Thoracic aorta (tissue), 2 donors: ENCODE measurements around the gene TEX44. TPM values are rescaled to one million over a fixed set of nuclear protein-coding genes. Genes with fewer than 3 reads are reported as not detected.

ENCODE experiments used
- ATAC-seq: fragments of 150-250 bp; one replicate; pipeline ENCODE4 v1.8.0; 2017; ENCODE audit warnings: low read depth; ENCODE audit not compliant: insufficient number of reproducible peaks, low FRiP score
- DNase-seq: peaks from one replicate; pipeline ENCODE4 v3.0.0-alpha.2; 2020; ENCODE audit warnings: low spot score
- H3K27ac ChIP-seq, 2 donors: fragments of 200-600 bp; sonication (generic); 1 replicate in 1 of 2; 2 replicates in 1 of 2; pipeline ENCODE4 v1.5.1; 2016; ENCODE audit warnings: mild to moderate bottlenecking in 2 of 2, moderate library complexity in 2 of 2
- H3K27me3 ChIP-seq: fragments of 200-600 bp; sonication (generic); replicated peaks from 2 replicates; pipeline ENCODE4 v1.6.0; 2016; ENCODE audit warnings: mild to moderate bottlenecking; ENCODE audit not compliant: insufficient read depth
- H3K36me3 ChIP-seq: fragments of 200-600 bp; sonication (generic); one replicate; pipeline ENCODE4 v1.5.1; 2016
- H3K4me1 ChIP-seq, 2 donors: fragments of 200-600 bp; sonication (generic); 1 replicate in 1 of 2; 2 replicates in 1 of 2; pipeline versions ENCODE4 v1.5.1 to v1.6.0; 2016; ENCODE audit warnings: low read depth in 2 of 2, mild to moderate bottlenecking in 1 of 2; ENCODE audit not compliant: control insufficient read depth in 1 of 2
- H3K4me3 ChIP-seq: fragments of 200-600 bp; sonication (generic); 2 replicates; pipeline ENCODE4 v1.5.1; 2016; ENCODE audit warnings: mild to moderate bottlenecking
- H3K9me3 ChIP-seq: fragments of 200-600 bp; sonication (generic); 2 replicates; pipeline ENCODE4 v1.5.1; 2016
- CTCF ChIP-seq: fragments of 200-600 bp; sonication (generic); IDR thresholded peaks from one replicate; pipeline ENCODE4 v1.5.1; 2019; ENCODE audit warnings: antibody characterized with exemption
- total RNA-seq, 2 donors: library from RNA; depleted of rRNA; stranded (reverse); fragments of >200 nt; gene quantifications; one replicate each; pipeline versions ENCODE4 v1.1.0 to v1.2.3, GENCODE V29; 2016

The TEX44 gene
- total RNA-seq, 2 donors from 2014 or later: not detected

- Histone ChIP-seq H3K9me3 (no peaks in the 10 kb centered on the region), H3K36me3 (no peaks in the 10 kb centered on the region), H3K4me1 (peaks cover 7 to 19% of the 10 kb centered on the region in 2 donors), H3K4me3 (peak overlapping the region; percentile 40), H3K27me3 (no peaks in the 10 kb centered on the region), H3K27ac (peak overlapping the region; percentile 55 to 81)
- DNase-seq (peak; percentile 26), ATAC-seq (peak; percentile 65)
- TF ChIP-seq CTCF: no peak
Observed at GRCh38 chr2:231597014-231597611, 4.4 kb downstream of the TEX44 start.

- H3K4me3 ChIP-seq: no peak overlapping the region
- H3K36me3 ChIP-seq: no peaks in the 10 kb centered on the region
- no peaks in the 10 kb centered on the region for H3K27me3 ChIP-seq
- ATAC-seq: no peak
- H3K4me1 ChIP-seq: peaks cover 7 to 19% of the 10 kb centered on the region in 2 donors
- TF ChIP-seq CTCF: no peak
- H3K27ac ChIP-seq: peak overlapping the region; percentile 55 to 81
- no peak for DNase-seq
- no peaks in the 10 kb centered on the region for H3K9me3 ChIP-seq
Observed at GRCh38 chr2:231597627-231598026, 5.0 kb downstream of the TEX44 start.

GRCh38 chr2:231600619-231601355 is 8.1 kb downstream of the TEX44 start:
- DNase-seq: no peak
- Histone ChIP-seq H3K36me3 (no peaks in the 10 kb centered on the region), H3K4me3 (no peak overlapping the region), H3K27me3 (no peaks in the 10 kb centered on the region), H3K27ac (peak overlapping the region in 1 of 2 donors; percentile 15), H3K9me3 (no peaks in the 10 kb centered on the region), H3K4me1 (peaks cover 19 to 43% of the 10 kb centered on the region in 2 donors)
- TF ChIP-seq CTCF: no peak
- ATAC-seq: no peak

GRCh38 chr2:231601356-231602229 is 8.9 kb downstream of the TEX44 start:
- Histone ChIP-seq H3K27me3 (no peaks in the 10 kb centered on the region), H3K4me1 (peaks cover 19 to 51% of the 10 kb centered on the region in 2 donors), H3K9me3 (no peaks in the 10 kb centered on the region), H3K36me3 (no peaks in the 10 kb centered on the region), H3K4me3 (no peak overlapping the region), H3K27ac (peak overlapping the region in 1 of 2 donors; percentile 15)
- TF ChIP-seq CTCF: peak; percentile 82
- ATAC-seq: no peak
- peak; percentile 68 for DNase-seq
